ENCODE measurements around the gene A1CF. TPM values are rescaled to one million over a fixed set of nuclear protein-coding genes. Genes with fewer than 3 reads are reported as not detected.
"Not testable (repeated sequence)": the region's sequence is repeated elsewhere in the genome, so short reads cannot be mapped to it uniquely, and the experiment has no call there.

A1CF gene
- total RNA-seq, 2 experiments from 2014 or later = not detected

- Mint-ChIP-seq H3K9me3 (no peaks in the 10 kb centered on the region), H3K27ac (no peak overlapping the region), H3K4me1 (no peaks in the 10 kb centered on the region), H3K27me3 (peaks cover 19% of the 10 kb centered on the region), H3K36me3 (ENCODE audit: low read depth) (no peaks in the 10 kb centered on the region), H3K4me3 (no peak overlapping the region)
- DNase-seq = no peak
- ChIA-PET CTCF (no interaction called here), POLR2A (no interaction called here)
These were observed 11.3 kb upstream of the A1CF start for GRCh38 chr10:50896721-50897120.

GRCh38 chr10:50894312-50894711 lies 8.9 kb upstream of the A1CF start:
- H3K4me3 Mint-ChIP-seq = no peak overlapping the region
- POLR2A ChIA-PET = no interaction called here
- CTCF ChIA-PET = no interaction called here
- DNase-seq = no peak
- H3K27ac Mint-ChIP-seq = no peak overlapping the region
- H3K36me3 Mint-ChIP-seq (ENCODE audit: low read depth) = no peaks in the 10 kb centered on the region
- H3K27me3 Mint-ChIP-seq = peaks cover 26% of the 10 kb centered on the region
- no peaks in the 10 kb centered on the region for H3K4me1 Mint-ChIP-seq
- no peaks in the 10 kb centered on the region for H3K9me3 Mint-ChIP-seq

DNA sequence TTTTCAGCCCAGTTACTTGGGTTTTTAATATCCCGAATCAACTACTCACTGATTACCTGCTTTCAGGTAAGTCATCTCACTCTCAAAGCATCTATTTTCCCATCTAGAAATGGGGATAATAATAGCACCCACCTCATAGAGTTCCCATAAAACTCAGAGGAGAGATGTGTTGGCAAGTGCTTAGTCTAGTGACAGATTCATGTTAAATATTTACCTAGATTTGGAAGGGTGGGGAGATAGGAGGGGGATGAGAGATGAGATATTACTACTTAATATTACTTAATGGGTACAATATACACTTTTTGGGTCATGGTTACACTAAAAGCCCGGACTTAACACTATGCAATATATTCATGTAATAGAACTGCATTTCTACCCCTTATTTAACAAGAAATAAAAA lies 7.0 kb upstream of the A1CF start:
- Mint-ChIP-seq H3K36me3 (ENCODE audit: low read depth) (no peaks in the 10 kb centered on the region), H3K27me3 (peaks cover 26% of the 10 kb centered on the region), H3K9me3 (no peaks in the 10 kb centered on the region), H3K27ac (no peak overlapping the region), H3K4me3 (no peak overlapping the region), H3K4me1 (no peaks in the 10 kb centered on the region)
- POLR2A ChIA-PET = no interaction called here
- DNase-seq = no peak
- CTCF ChIA-PET = no interaction called here

- Mint-ChIP-seq H3K27ac (no peak overlapping the region), H3K9me3 (no peaks in the 10 kb centered on the region), H3K4me3 (no peak overlapping the region), H3K27me3 (peaks cover 21% of the 10 kb centered on the region), H3K36me3 (ENCODE audit: low read depth) (no peaks in the 10 kb centered on the region), H3K4me1 (no peaks in the 10 kb centered on the region)
- POLR2A ChIA-PET = no interaction called here
- DNase-seq = no peak
- CTCF ChIA-PET = interaction anchor here (0.7 kb wide), 1 partner anchor 272 kb away, joined by 4 read pairs; no protein-coding TSS in a partner anchor
These were observed 1.1 kb downstream of the A1CF start for GRCh38 chr10:50884302-50884701.

GRCh38 chr10:50883629-50884028 lies 1.8 kb downstream of the A1CF start:
- DNase-seq = no peak
- no peak overlapping the region for H3K27ac Mint-ChIP-seq
- peaks cover 17% of the 10 kb centered on the region for H3K27me3 Mint-ChIP-seq
- ChIA-PET POLR2A (no interaction called here), CTCF (no interaction called here)
- no peaks in the 10 kb centered on the region for H3K9me3 Mint-ChIP-seq
- H3K4me3 Mint-ChIP-seq = no peak overlapping the region
- no peaks in the 10 kb centered on the region for H3K4me1 Mint-ChIP-seq
- no peaks in the 10 kb centered on the region for H3K36me3 Mint-ChIP-seq (ENCODE audit: low read depth)

DNA sequence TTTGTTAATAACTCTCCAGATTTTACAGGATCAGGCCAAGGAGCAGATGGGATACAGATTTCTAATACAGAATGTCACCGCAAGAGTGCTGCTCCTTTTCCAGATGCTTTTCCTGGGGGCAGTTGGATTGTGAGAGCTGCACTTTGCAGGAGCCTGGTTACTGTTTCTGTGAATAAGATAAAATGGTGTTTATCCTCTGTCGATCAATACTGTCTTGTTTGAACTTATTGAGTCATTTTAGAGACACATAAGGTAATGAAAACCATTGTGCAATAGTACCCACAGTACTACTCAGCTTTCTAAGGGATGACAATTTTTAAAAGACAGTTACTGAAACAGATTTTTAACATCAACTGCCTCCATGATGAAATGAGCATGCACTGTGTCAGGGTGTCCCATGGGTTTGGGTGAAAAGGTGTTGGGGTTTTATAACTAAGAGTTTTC lies 2.9 kb downstream of the A1CF start:
- Mint-ChIP-seq H3K36me3 (ENCODE audit: low read depth) (no peaks in the 10 kb centered on the region), H3K4me1 (no peaks in the 10 kb centered on the region), H3K27ac (no peak overlapping the region), H3K27me3 (peaks cover 17% of the 10 kb centered on the region), H3K9me3 (no peaks in the 10 kb centered on the region), H3K4me3 (no peak overlapping the region)
- DNase-seq = no peak
- ChIA-PET CTCF (no interaction called here), POLR2A (no interaction called here)

GRCh38 chr10:50881046-50881445 lies 4.4 kb downstream of the A1CF start:
- H3K36me3 Mint-ChIP-seq (ENCODE audit: low read depth); DNase-seq; CTCF ChIA-PET; H3K4me3 Mint-ChIP-seq; H3K9me3 Mint-ChIP-seq; POLR2A ChIA-PET; H3K27ac Mint-ChIP-seq; H3K4me1 Mint-ChIP-seq: not testable (repeated sequence)
- H3K27me3 Mint-ChIP-seq = peaks cover 14% of the 10 kb centered on the region

GRCh38 chr10:50876429-50876828 lies 9.0 kb downstream of the A1CF start:
- Mint-ChIP-seq H3K36me3 (ENCODE audit: low read depth) (no peaks in the 10 kb centered on the region), H3K9me3 (no peaks in the 10 kb centered on the region), H3K27me3 (peaks cover 6% of the 10 kb centered on the region), H3K4me3 (no peak overlapping the region), H3K27ac (no peak overlapping the region), H3K4me1 (no peaks in the 10 kb centered on the region)
- POLR2A ChIA-PET = interaction anchor here (0.7 kb wide), 1 partner anchor 10 kb away, joined by 3 read pairs; no protein-coding TSS in a partner anchor
- CTCF ChIA-PET = interaction anchor here (0.6 kb wide), 1 partner anchor 778 kb away, joined by 3 read pairs; no protein-coding TSS in a partner anchor
- no peak for DNase-seq

DNA sequence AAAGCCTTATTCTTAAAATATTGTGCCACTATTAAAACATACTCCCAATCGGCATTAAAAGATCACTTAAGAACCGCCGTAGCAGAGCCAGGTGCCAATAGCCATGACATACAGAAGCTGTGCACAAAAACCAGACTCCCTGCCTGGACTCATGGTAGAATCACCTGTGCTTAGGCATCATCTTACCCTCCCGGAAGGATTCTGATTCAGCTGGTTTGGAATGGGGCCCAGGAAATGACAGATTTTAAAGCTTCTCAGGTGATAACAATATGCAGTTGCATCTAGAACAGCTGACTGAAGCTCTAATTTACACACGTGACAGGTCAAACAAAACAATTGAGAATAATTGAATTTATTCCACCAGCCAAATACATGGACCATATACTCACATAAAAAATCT lies 10.7 kb downstream of the A1CF start:
- Mint-ChIP-seq H3K27me3 (peaks cover 8% of the 10 kb centered on the region), H3K4me1 (no peaks in the 10 kb centered on the region), H3K27ac (no peak overlapping the region), H3K36me3 (ENCODE audit: low read depth) (no peaks in the 10 kb centered on the region), H3K9me3 (no peaks in the 10 kb centered on the region), H3K4me3 (no peak overlapping the region)
- no peak for DNase-seq
- POLR2A ChIA-PET = no interaction called here
- CTCF ChIA-PET = no interaction called here

- no peaks in the 10 kb centered on the region for H3K9me3 Mint-ChIP-seq
- H3K4me3 Mint-ChIP-seq = no peak overlapping the region
- peaks cover 25% of the 10 kb centered on the region for H3K27me3 Mint-ChIP-seq
- no peaks in the 10 kb centered on the region for H3K36me3 Mint-ChIP-seq (ENCODE audit: low read depth)
- no peak for DNase-seq
- POLR2A ChIA-PET = no interaction called here
- CTCF ChIA-PET = no interaction called here
- H3K27ac Mint-ChIP-seq = no peak overlapping the region
- no peaks in the 10 kb centered on the region for H3K4me1 Mint-ChIP-seq
These were observed 19.1 kb downstream of the A1CF start for GRCh38 chr10:50866317-50866716.

DNA sequence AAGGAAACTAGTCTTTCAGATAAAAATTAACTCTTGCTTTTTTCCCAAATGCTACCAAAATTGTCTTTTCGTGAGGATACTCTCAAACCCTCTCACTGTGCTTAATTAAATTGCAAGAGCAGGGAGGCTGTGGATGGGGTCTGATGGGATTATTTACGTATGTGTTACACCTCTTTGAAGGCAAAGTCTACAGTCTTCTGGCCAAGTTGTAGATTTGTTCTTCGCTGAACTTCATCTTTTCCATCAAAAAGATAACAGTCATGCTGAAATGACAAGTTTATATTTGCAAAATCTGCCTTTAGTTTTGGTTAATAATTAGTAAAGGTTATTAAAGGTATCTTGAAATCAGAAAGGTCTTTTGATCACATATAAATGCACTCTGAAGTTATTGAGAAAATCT lies 22.7 kb downstream of the A1CF start:
- Mint-ChIP-seq H3K9me3 (no peaks in the 10 kb centered on the region), H3K4me3 (no peak overlapping the region), H3K27ac (no peak overlapping the region), H3K36me3 (ENCODE audit: low read depth) (no peaks in the 10 kb centered on the region), H3K4me1 (no peaks in the 10 kb centered on the region), H3K27me3 (peaks cover 17% of the 10 kb centered on the region)
- ChIA-PET POLR2A (no interaction called here), CTCF (interaction anchor here (0.6 kb wide), 1 partner anchor 1181 kb away, joined by 3 read pairs; no protein-coding TSS in a partner anchor)
- no peak for DNase-seq

DNA sequence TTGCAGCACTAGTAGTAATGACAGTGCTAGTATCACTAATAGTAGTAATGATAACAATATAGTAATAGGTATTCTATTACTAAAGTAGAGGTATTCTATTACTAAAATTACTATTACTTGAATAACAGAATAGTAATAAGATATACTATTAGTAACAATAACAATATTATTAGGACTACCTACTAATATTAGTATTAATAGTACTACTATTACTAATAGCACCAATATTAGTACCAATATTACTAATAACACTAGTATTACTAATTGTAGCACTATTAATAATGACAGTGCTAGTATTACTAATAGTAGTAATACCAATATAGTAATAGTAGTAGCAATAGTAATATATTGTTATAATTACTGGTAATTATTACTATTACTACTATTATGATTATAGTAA lies 24.1 kb downstream of the A1CF start:
- Mint-ChIP-seq H3K9me3 (no peaks in the 10 kb centered on the region), H3K4me1 (no peaks in the 10 kb centered on the region), H3K27ac (no peak overlapping the region), H3K4me3 (no peak overlapping the region), H3K36me3 (ENCODE audit: low read depth) (no peaks in the 10 kb centered on the region), H3K27me3 (peaks cover 12% of the 10 kb centered on the region)
- ChIA-PET POLR2A (no interaction called here), CTCF (no interaction called here)
- no peak for DNase-seq

DNA sequence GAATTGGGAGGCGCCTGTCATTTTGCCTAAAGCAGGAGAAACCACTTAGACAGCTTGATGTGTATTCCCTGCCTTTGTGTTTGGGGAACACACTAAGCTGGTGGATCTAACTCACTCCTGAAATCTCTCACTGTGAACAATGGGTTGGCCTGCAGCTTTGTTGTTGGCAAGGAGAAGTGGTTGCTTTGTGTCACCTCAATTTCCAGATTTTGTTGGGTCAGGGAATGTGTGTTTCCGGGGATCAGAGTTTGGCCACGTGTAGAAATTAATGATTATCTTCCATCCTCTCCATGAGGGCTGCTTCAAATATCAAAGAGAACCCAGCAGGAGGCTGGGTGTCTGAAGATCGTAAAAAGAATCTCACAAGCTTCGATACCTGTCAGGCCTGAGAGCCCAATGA lies 27.8 kb downstream of the A1CF start:
- CTCF ChIA-PET = no interaction called here
- no peak for DNase-seq
- H3K27me3 Mint-ChIP-seq = peaks cover 14% of the 10 kb centered on the region
- H3K27ac Mint-ChIP-seq = no peak overlapping the region
- H3K4me3 Mint-ChIP-seq = no peak overlapping the region
- no peaks in the 10 kb centered on the region for H3K4me1 Mint-ChIP-seq
- H3K36me3 Mint-ChIP-seq (ENCODE audit: low read depth) = no peaks in the 10 kb centered on the region
- POLR2A ChIA-PET = no interaction called here
- no peaks in the 10 kb centered on the region for H3K9me3 Mint-ChIP-seq

GRCh38 chr10:50855461-50855860 lies 30.0 kb downstream of the A1CF start:
- Mint-ChIP-seq H3K4me3 (no peak overlapping the region), H3K9me3 (no peaks in the 10 kb centered on the region), H3K27ac (no peak overlapping the region), H3K4me1 (no peaks in the 10 kb centered on the region), H3K27me3 (peaks cover 24% of the 10 kb centered on the region), H3K36me3 (ENCODE audit: low read depth) (no peaks in the 10 kb centered on the region)
- CTCF ChIA-PET = no interaction called here
- DNase-seq = no peak
- POLR2A ChIA-PET = no interaction called here

Data from activated CD4-positive, alpha-beta T cell treated with anti-CD3 and anti-CD28 coated beads, Interleukin-2, amount 10 ng/mL, durations not matched to agents 7 days and 5 days (primary cell).